GM15510 (cell line): Measurements from ENCODE around the gene UBAC1.

Experiments used
- POLR2A ChIP-seq: IDR thresholded peaks from 3 replicates; pipeline ENCODE4 v1.6.1; 2011; ENCODE audit warnings: borderline replicate concordance; ENCODE audit not compliant: insufficient read length; ENCODE audit errors: extremely low read depth

Gene UBAC1

GRCh38 chr9:135885100-135885853, 75.9 kb downstream of the UBAC1 start:
- TF ChIP-seq POLR2A = no peak

GRCh38 chr9:135884328-135885035, 76.7 kb downstream of the UBAC1 start:
- TF ChIP-seq POLR2A = no peak

GRCh38 chr9:135883410-135884089, 77.6 kb downstream of the UBAC1 start:
- TF ChIP-seq POLR2A = no peak
